Measurements from ENCODE around the gene WWC1. TPM values are rescaled to one million over a fixed set of nuclear protein-coding genes. Genes with fewer than 3 reads are reported as not detected.

The WWC1 gene
- total RNA-seq, 3 donors from 2014 or later = 0.86 to 5.0 (median 1.7) TPM

GRCh38 chr5:168401226-168401625 is 109.8 kb downstream of the WWC1 start:
- ATAC-seq = no peak
- H3K36me3 Mint-ChIP-seq (ENCODE audit: insufficient read depth) = no peaks in the 10 kb centered on the region

GRCh38 chr5:168401880-168402279 is 110.4 kb downstream of the WWC1 start:
- Mint-ChIP-seq H3K36me3 (ENCODE audit: insufficient read depth) (no peaks in the 10 kb centered on the region), H3K4me3 (no peak overlapping the region), H3K4me1 (ENCODE audit: low read depth) (no peaks in the 10 kb centered on the region), H3K9me3 (no peaks in the 10 kb centered on the region), H3K27me3 (ENCODE audit: low read depth) (peaks cover 7% of the 10 kb centered on the region)
- ATAC-seq (no peak), DNase-seq (no peak)

More at GRCh38 chr5:168401226-168401625, 109.8 kb downstream of the WWC1 start:
- DNase-seq = no peak
- Mint-ChIP-seq H3K27me3 (ENCODE audit: low read depth) (peaks cover 7% of the 10 kb centered on the region), H3K4me1 (ENCODE audit: low read depth) (no peaks in the 10 kb centered on the region), H3K9me3 (no peaks in the 10 kb centered on the region), H3K4me3 (no peak overlapping the region)

GRCh38 chr5:168404365-168404764 is 112.9 kb downstream of the WWC1 start:
- ATAC-seq (no peak), DNase-seq (no peak)
- no peaks in the 10 kb centered on the region for H3K9me3 Mint-ChIP-seq
- H3K36me3 Mint-ChIP-seq (ENCODE audit: insufficient read depth) = no peaks in the 10 kb centered on the region
- no peak overlapping the region for H3K4me3 Mint-ChIP-seq
- peaks cover 8% of the 10 kb centered on the region for H3K4me1 Mint-ChIP-seq (ENCODE audit: low read depth)
- H3K27me3 Mint-ChIP-seq (ENCODE audit: low read depth) = peaks cover 5% of the 10 kb centered on the region

- DNase-seq = no peak
- H3K27me3 Mint-ChIP-seq (ENCODE audit: low read depth) = peaks cover 3% of the 10 kb centered on the region
- no peaks in the 10 kb centered on the region for H3K36me3 Mint-ChIP-seq (ENCODE audit: insufficient read depth)
- no peak overlapping the region for H3K4me3 Mint-ChIP-seq
- H3K9me3 Mint-ChIP-seq = no peaks in the 10 kb centered on the region
- H3K4me1 Mint-ChIP-seq (ENCODE audit: low read depth) = peaks cover 21% of the 10 kb centered on the region
- ATAC-seq = peak in 1 of 2 donors; percentile 19
Observed at GRCh38 chr5:168407211-168407610, 115.8 kb downstream of the WWC1 start.

- Mint-ChIP-seq H3K9me3 (no peaks in the 10 kb centered on the region), H3K4me1 (ENCODE audit: low read depth) (peaks cover 21% of the 10 kb centered on the region), H3K36me3 (ENCODE audit: insufficient read depth) (no peaks in the 10 kb centered on the region), H3K27me3 (ENCODE audit: low read depth) (peaks cover 3% of the 10 kb centered on the region), H3K4me3 (no peak overlapping the region)
- ATAC-seq (no peak), DNase-seq (no peak)
Observed at GRCh38 chr5:168408561-168409305, 117.3 kb downstream of the WWC1 start.

- Mint-ChIP-seq H3K4me1 (ENCODE audit: low read depth) (peaks cover 21% of the 10 kb centered on the region), H3K36me3 (ENCODE audit: insufficient read depth) (no peaks in the 10 kb centered on the region), H3K4me3 (peak overlapping the region; percentile 75), H3K27me3 (ENCODE audit: low read depth) (peaks cover 3% of the 10 kb centered on the region), H3K9me3 (no peaks in the 10 kb centered on the region)
- ATAC-seq = peak; percentile 71 to 81
- no peak for DNase-seq
Observed at GRCh38 chr5:168409591-168410458, 118.4 kb downstream of the WWC1 start.

- Mint-ChIP-seq H3K36me3 (ENCODE audit: insufficient read depth) (no peaks in the 10 kb centered on the region), H3K27me3 (ENCODE audit: low read depth) (no peaks in the 10 kb centered on the region), H3K4me1 (ENCODE audit: low read depth) (peaks cover 21% of the 10 kb centered on the region), H3K4me3 (no peak overlapping the region), H3K9me3 (no peaks in the 10 kb centered on the region)
- ATAC-seq (no peak), DNase-seq (no peak)
Observed at GRCh38 chr5:168411871-168412270, 120.4 kb downstream of the WWC1 start.

- Mint-ChIP-seq H3K27me3 (ENCODE audit: low read depth) (no peaks in the 10 kb centered on the region), H3K4me3 (no peak overlapping the region), H3K4me1 (ENCODE audit: low read depth) (peaks cover 21% of the 10 kb centered on the region), H3K36me3 (ENCODE audit: insufficient read depth) (no peaks in the 10 kb centered on the region), H3K9me3 (no peaks in the 10 kb centered on the region)
- no peak for DNase-seq
- no peak for ATAC-seq
Observed at GRCh38 chr5:168413062-168413461, 121.6 kb downstream of the WWC1 start.

GRCh38 chr5:168413596-168413995 is 122.2 kb downstream of the WWC1 start:
- no peak for DNase-seq
- no peak for ATAC-seq
- H3K4me1 Mint-ChIP-seq (ENCODE audit: low read depth) = peaks cover 20% of the 10 kb centered on the region
- H3K4me3 Mint-ChIP-seq = no peak overlapping the region
- H3K9me3 Mint-ChIP-seq = no peaks in the 10 kb centered on the region
- no peaks in the 10 kb centered on the region for H3K36me3 Mint-ChIP-seq (ENCODE audit: insufficient read depth)
- no peaks in the 10 kb centered on the region for H3K27me3 Mint-ChIP-seq (ENCODE audit: low read depth)

GRCh38 chr5:168415401-168415800 is 124.0 kb downstream of the WWC1 start:
- H3K27me3 Mint-ChIP-seq (ENCODE audit: low read depth) = no peaks in the 10 kb centered on the region
- no peak for ATAC-seq
- H3K4me3 Mint-ChIP-seq = no peak overlapping the region
- H3K9me3 Mint-ChIP-seq = no peaks in the 10 kb centered on the region
- H3K4me1 Mint-ChIP-seq (ENCODE audit: low read depth) = peaks cover 2% of the 10 kb centered on the region
- H3K36me3 Mint-ChIP-seq (ENCODE audit: insufficient read depth) = no peaks in the 10 kb centered on the region
- DNase-seq = no peak

GRCh38 chr5:168415971-168416370 is 124.5 kb downstream of the WWC1 start:
- no peaks in the 10 kb centered on the region for H3K27me3 Mint-ChIP-seq (ENCODE audit: low read depth)
- H3K4me3 Mint-ChIP-seq = no peak overlapping the region
- no peak for ATAC-seq
- H3K36me3 Mint-ChIP-seq (ENCODE audit: insufficient read depth) = no peaks in the 10 kb centered on the region
- H3K9me3 Mint-ChIP-seq = no peaks in the 10 kb centered on the region
- H3K4me1 Mint-ChIP-seq (ENCODE audit: low read depth) = no peaks in the 10 kb centered on the region
- no peak for DNase-seq

GRCh38 chr5:168417731-168418429 is 126.4 kb downstream of the WWC1 start:
- ATAC-seq (no peak), DNase-seq (no peak)
- Mint-ChIP-seq H3K27me3 (ENCODE audit: low read depth) (no peaks in the 10 kb centered on the region), H3K4me1 (ENCODE audit: low read depth) (no peaks in the 10 kb centered on the region), H3K36me3 (ENCODE audit: insufficient read depth) (no peaks in the 10 kb centered on the region), H3K9me3 (no peaks in the 10 kb centered on the region), H3K4me3 (no peak overlapping the region)

GRCh38 chr5:168420461-168420860 is 129.0 kb downstream of the WWC1 start:
- Mint-ChIP-seq H3K9me3 (no peaks in the 10 kb centered on the region), H3K27me3 (ENCODE audit: low read depth) (no peaks in the 10 kb centered on the region), H3K4me1 (ENCODE audit: low read depth) (no peaks in the 10 kb centered on the region), H3K36me3 (ENCODE audit: insufficient read depth) (no peaks in the 10 kb centered on the region), H3K4me3 (no peak overlapping the region)
- ATAC-seq = no peak
- no peak for DNase-seq

- Mint-ChIP-seq H3K27me3 (ENCODE audit: low read depth) (no peaks in the 10 kb centered on the region), H3K9me3 (no peaks in the 10 kb centered on the region), H3K4me1 (ENCODE audit: low read depth) (no peaks in the 10 kb centered on the region), H3K36me3 (ENCODE audit: insufficient read depth) (no peaks in the 10 kb centered on the region), H3K4me3 (no peak overlapping the region)
- no peak for DNase-seq
- ATAC-seq = no peak
Observed at GRCh38 chr5:168422431-168422830, 131.0 kb downstream of the WWC1 start.

Measured in activated T-cell treated with anti-CD3 and anti-CD28 coated beads, Interleukin-2, amount 50 U/mL, for 4 hours (primary cell).